Measurements from ENCODE around the gene TDP1.

DNA sequence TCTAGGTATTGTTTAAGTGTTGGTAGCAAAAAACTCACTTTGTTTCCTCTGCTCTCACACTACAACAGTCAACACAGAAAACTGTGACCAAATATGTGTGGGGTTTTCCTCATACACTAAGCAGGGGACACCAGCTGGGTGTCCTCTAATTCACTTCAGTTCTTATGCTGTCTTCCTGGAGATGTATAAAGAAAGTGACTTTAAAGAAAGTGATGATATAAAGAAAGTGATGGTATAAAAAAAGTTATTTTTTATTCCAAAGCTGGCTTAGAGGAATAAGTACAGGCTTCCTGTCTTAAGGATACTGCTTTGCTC is 31.4 kb downstream of the TDP1 start:
- no peak for TF ChIP-seq POLR2AphosphoS5 (IDR thresholded peaks at IDR 0.05; ENCODE audit: control insufficient read depth, insufficient read depth, low read depth, low read length)
- TF ChIP-seq MAZ (CRISPR knock-in tag; conservative IDR thresholded peaks at IDR 0.05 in 1 of 2, IDR thresholded peaks at IDR 0.05 in 1 of 2) = no peak
- TF ChIP-seq NFATC3 (IDR thresholded peaks at IDR 0.05) = no peak
- TF ChIP-seq EP300 (IDR thresholded peaks at IDR 0.05; ENCODE audit: low read length) = no peak
- TF ChIP-seq, protein P1, sequence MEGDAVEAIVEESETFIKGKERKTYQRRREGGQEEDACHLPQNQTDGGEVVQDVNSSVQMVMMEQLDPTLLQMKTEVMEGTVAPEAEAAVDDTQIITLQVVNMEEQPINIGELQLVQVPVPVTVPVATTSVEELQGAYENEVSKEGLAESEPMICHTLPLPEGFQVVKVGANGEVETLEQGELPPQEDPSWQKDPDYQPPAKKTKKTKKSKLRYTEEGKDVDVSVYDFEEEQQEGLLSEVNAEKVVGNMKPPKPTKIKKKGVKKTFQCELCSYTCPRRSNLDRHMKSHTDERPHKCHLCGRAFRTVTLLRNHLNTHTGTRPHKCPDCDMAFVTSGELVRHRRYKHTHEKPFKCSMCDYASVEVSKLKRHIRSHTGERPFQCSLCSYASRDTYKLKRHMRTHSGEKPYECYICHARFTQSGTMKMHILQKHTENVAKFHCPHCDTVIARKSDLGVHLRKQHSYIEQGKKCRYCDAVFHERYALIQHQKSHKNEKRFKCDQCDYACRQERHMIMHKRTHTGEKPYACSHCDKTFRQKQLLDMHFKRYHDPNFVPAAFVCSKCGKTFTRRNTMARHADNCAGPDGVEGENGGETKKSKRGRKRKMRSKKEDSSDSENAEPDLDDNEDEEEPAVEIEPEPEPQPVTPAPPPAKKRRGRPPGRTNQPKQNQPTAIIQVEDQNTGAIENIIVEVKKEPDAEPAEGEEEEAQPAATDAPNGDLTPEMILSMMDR (IDR thresholded peaks at IDR 0.05 in 2 of 3, conservative IDR thresholded peaks at IDR 0.05 in 1 of 3; ENCODE audit: insufficient read depth in 2 of 3, low read depth in 1 of 3, low read length in 3 of 3) = no peak
- no peak for TF ChIP-seq LARP7 (IDR thresholded peaks at IDR 0.05)
- TF ChIP-seq RFX5 (IDR thresholded peaks at IDR 0.05; ENCODE audit: low read depth, low read length) = no peak
- TF ChIP-seq POLR2A (conservative IDR thresholded peaks at IDR 0.05) = no peak
- TF ChIP-seq, protein P2, sequence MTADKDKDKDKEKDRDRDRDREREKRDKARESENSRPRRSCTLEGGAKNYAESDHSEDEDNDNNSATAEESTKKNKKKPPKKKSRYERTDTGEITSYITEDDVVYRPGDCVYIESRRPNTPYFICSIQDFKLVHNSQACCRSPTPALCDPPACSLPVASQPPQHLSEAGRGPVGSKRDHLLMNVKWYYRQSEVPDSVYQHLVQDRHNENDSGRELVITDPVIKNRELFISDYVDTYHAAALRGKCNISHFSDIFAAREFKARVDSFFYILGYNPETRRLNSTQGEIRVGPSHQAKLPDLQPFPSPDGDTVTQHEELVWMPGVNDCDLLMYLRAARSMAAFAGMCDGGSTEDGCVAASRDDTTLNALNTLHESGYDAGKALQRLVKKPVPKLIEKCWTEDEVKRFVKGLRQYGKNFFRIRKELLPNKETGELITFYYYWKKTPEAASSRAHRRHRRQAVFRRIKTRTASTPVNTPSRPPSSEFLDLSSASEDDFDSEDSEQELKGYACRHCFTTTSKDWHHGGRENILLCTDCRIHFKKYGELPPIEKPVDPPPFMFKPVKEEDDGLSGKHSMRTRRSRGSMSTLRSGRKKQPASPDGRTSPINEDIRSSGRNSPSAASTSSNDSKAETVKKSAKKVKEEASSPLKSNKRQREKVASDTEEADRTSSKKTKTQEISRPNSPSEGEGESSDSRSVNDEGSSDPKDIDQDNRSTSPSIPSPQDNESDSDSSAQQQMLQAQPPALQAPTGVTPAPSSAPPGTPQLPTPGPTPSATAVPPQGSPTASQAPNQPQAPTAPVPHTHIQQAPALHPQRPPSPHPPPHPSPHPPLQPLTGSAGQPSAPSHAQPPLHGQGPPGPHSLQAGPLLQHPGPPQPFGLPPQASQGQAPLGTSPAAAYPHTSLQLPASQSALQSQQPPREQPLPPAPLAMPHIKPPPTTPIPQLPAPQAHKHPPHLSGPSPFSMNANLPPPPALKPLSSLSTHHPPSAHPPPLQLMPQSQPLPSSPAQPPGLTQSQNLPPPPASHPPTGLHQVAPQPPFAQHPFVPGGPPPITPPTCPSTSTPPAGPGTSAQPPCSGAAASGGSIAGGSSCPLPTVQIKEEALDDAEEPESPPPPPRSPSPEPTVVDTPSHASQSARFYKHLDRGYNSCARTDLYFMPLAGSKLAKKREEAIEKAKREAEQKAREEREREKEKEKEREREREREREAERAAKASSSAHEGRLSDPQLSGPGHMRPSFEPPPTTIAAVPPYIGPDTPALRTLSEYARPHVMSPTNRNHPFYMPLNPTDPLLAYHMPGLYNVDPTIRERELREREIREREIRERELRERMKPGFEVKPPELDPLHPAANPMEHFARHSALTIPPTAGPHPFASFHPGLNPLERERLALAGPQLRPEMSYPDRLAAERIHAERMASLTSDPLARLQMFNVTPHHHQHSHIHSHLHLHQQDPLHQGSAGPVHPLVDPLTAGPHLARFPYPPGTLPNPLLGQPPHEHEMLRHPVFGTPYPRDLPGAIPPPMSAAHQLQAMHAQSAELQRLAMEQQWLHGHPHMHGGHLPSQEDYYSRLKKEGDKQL (CRISPR knock-in tag; IDR thresholded peaks at IDR 0.05; ENCODE audit: borderline replicate concordance) = no peak
- no peak for TF ChIP-seq HNRNPH1 (optimal IDR thresholded peaks at IDR 0.05; ENCODE audit: low read depth, low read length)
